ENCODE results near the gene NLRC5. TPM values are rescaled to one million over a fixed set of nuclear protein-coding genes. Genes with fewer than 3 reads are reported as not detected.

Gene NLRC5
- total RNA-seq, 1 experiment from 2014 or later = 2.4 TPM

- WGBS (ENCODE audit: extremely low coverage, insufficient read length, low lambda C conversion rate) = no CpG with 5 or more reads among the region's 10 CpGs
- peaks cover 11 to 22% of the 10 kb centered on the region in 2 experiments for H3K4me1 Mint-ChIP-seq
Measured at GRCh38 chr16:57112403-57113041, 123.2 kb downstream of the NLRC5 start.

More at GRCh38 chr16:57112403-57113041, 123.2 kb downstream of the NLRC5 start:
- Histone ChIP-seq H2BK15ac (ENCODE audit: low read depth, low read length) (no peak overlapping the region), H3K4me2 (ENCODE audit: insufficient read depth, insufficient read length, low read length) (no peak overlapping the region), H4K8ac (replicated peaks; ENCODE audit: insufficient read length, low read depth, low read length) (no peak overlapping the region), H2AK5ac (ENCODE audit: insufficient read length, low read length) (no peak overlapping the region), H3T11ph (ENCODE audit: low read length) (no peak overlapping the region), H3K56ac (ENCODE audit: insufficient read length, low read depth, low read length) (no peak overlapping the region), H3K27ac (ENCODE audit: insufficient read length, low read depth, low read length) (no peak overlapping the region), H3K27me3 (ENCODE audit: insufficient read depth, low read length) (no peaks in the 10 kb centered on the region), H2BK120ac (ENCODE audit: low read depth, low read length, poor library complexity, severe bottlenecking) (no peak overlapping the region), H3K9ac (ENCODE audit: extremely low read depth, insufficient read length, low read length) (no peak overlapping the region), H3K79me1 (ENCODE audit: insufficient read depth, low read depth, low read length, poor library complexity, severe bottlenecking) (no peaks in the 10 kb centered on the region), H3K14ac (ENCODE audit: insufficient read depth, low read length) (no peak overlapping the region), H3K4me1 (ENCODE audit: insufficient read depth, low read length) (peaks cover 6% of the 10 kb centered on the region), H2BK20ac (ENCODE audit: low read depth, low read length, poor library complexity, severe bottlenecking) (no peak overlapping the region), H4K5ac (ENCODE audit: insufficient read length, low read depth, low read length) (no peak overlapping the region), H4K20me1 (ENCODE audit: control insufficient read depth, insufficient read depth, insufficient read length) (no peaks in the 10 kb centered on the region), H3K4ac (ENCODE audit: low read depth, low read length) (no peak overlapping the region), H2AFZ (ENCODE audit: low read length) (no peak overlapping the region), H3K79me2 (ENCODE audit: insufficient read depth, low read length) (no peaks in the 10 kb centered on the region), H3K9me3 (ENCODE audit: control insufficient read depth, low read depth, low read length) (no peaks in the 10 kb centered on the region), H3K18ac (ENCODE audit: insufficient read length, low read depth, low read length) (no peak overlapping the region), H3K23ac (ENCODE audit: insufficient read length, low read depth, low read length) (no peak overlapping the region), H3K23me2 (ENCODE audit: insufficient read length, low read depth, low read length, poor library complexity, severe bottlenecking) (no peaks in the 10 kb centered on the region), H4K91ac (ENCODE audit: insufficient read length, low read depth, low read length) (no peak overlapping the region), H2BK5ac (ENCODE audit: insufficient read length, low read length) (no peak overlapping the region), H2BK12ac (ENCODE audit: insufficient read length, low read depth, low read length) (no peak overlapping the region)
- peak overlapping the region in 1 of 3 experiments; percentile 59; a peak in 1 of 7 replicates for H3K27ac Mint-ChIP-seq
- no peak for TF ChIP-seq CTCF (conservative IDR thresholded peaks at IDR 0.05)
- H3K9me3 Mint-ChIP-seq = no peaks in the 10 kb centered on the region
- no peaks in the 10 kb centered on the region; a peak in 1 of 7 replicates for H3K36me3 Mint-ChIP-seq (ENCODE audit: insufficient read depth in 1 of 3, low read depth in 3 of 3)
- H3K27me3 Mint-ChIP-seq (ENCODE audit: low read depth) = peaks cover 1% of the 10 kb centered on the region; the same call in 1 of the 2 replicates
- no peak overlapping the region for H3K4me3 Mint-ChIP-seq
- no peak for DNase-seq

All from H9 (cell line).